ENCODE measurements around the gene ODAM.

- TF ChIP-seq POLR2AphosphoS5 (IDR thresholded peaks at IDR 0.05) (no peak), CTCF (IDR thresholded peaks at IDR 0.05) (peak in 1 of 4 experiments; percentile 5), POLR2A (IDR thresholded peaks at IDR 0.05) (no peak), EP300 (IDR thresholded peaks at IDR 0.05) (no peak)
These were observed 11.6 kb upstream of the ODAM start for GRCh38 chr4:70183940-70184246.
